Astrocyte of the cerebellum (primary cell): ENCODE results near the gene BIVM.
"Not testable (repeated sequence)": the region's sequence is repeated elsewhere in the genome, so short reads cannot be mapped to it uniquely, and the experiment has no call there.

Experiments
- DNase-seq: peaks from one replicate; pipeline ENCODE4 v3.0.0-alpha.2; 2011; ENCODE audit warnings: low read depth
- H3K4me3 ChIP-seq: 2 replicates; pipeline ENCODE4 v1.5.1; 2011; ENCODE audit warnings: mild to moderate bottlenecking, low read depth, low read length, moderate library complexity
- in situ Hi-C: cut with HindIII; loops from 2 replicates; pipeline ENCODE4 v1.10.0; 2017; ENCODE audit warnings: low sequenced_read_pairs
- TF ChIP-seq, protein P1 (sequence below): IDR thresholded peaks from 2 replicates; pipeline ENCODE4 v1.5.1; 2012; ENCODE audit warnings: low read length, low read depth, moderate library complexity, mild to moderate bottlenecking; ENCODE audit errors: missing control alignments

Gene BIVM

GRCh38 chr13:102774214-102774568, 24.7 kb upstream of the BIVM start:
- H3K4me3 ChIP-seq, result peak overlapping the region; percentile 71
- TF ChIP-seq, protein P1, sequence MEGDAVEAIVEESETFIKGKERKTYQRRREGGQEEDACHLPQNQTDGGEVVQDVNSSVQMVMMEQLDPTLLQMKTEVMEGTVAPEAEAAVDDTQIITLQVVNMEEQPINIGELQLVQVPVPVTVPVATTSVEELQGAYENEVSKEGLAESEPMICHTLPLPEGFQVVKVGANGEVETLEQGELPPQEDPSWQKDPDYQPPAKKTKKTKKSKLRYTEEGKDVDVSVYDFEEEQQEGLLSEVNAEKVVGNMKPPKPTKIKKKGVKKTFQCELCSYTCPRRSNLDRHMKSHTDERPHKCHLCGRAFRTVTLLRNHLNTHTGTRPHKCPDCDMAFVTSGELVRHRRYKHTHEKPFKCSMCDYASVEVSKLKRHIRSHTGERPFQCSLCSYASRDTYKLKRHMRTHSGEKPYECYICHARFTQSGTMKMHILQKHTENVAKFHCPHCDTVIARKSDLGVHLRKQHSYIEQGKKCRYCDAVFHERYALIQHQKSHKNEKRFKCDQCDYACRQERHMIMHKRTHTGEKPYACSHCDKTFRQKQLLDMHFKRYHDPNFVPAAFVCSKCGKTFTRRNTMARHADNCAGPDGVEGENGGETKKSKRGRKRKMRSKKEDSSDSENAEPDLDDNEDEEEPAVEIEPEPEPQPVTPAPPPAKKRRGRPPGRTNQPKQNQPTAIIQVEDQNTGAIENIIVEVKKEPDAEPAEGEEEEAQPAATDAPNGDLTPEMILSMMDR, result no peak
- no peak for DNase-seq
- in situ Hi-C loops, result no loop called here

- DNase-seq, result no peak
- TF ChIP-seq, protein P1, result no peak
- no peak overlapping the region for H3K4me3 ChIP-seq
- in situ Hi-C loops, result no loop called here
Observed at GRCh38 chr13:102774591-102775520, 24.1 kb upstream of the BIVM start.

DNA sequence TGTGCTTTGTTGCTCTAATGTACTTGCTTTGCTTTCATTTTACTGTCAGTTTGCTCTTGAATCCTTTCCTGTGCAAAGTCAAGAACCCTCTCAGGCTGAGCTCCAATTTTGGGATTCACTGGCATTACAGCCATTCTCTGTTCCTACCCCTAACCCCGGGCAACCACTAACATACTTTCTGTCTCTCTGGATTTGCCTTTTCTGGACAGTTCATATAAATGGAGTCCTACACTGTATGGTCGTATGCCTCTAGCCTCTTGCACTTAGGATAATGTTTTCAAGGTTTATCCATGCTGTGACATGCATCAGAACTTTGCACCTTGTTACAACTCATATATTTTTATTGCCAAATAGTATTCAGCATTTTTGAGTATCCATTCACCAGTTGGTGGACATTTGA, 22.6 kb upstream of the BIVM start:
- no peak for DNase-seq
- TF ChIP-seq, protein P1, result no peak
- in situ Hi-C loops, result no loop called here
- H3K4me3 ChIP-seq, result no peak overlapping the region

GRCh38 chr13:102777736-102778135, 21.2 kb upstream of the BIVM start:
- in situ Hi-C loops, result no loop called here
- TF ChIP-seq, protein P1, result no peak

DNA sequence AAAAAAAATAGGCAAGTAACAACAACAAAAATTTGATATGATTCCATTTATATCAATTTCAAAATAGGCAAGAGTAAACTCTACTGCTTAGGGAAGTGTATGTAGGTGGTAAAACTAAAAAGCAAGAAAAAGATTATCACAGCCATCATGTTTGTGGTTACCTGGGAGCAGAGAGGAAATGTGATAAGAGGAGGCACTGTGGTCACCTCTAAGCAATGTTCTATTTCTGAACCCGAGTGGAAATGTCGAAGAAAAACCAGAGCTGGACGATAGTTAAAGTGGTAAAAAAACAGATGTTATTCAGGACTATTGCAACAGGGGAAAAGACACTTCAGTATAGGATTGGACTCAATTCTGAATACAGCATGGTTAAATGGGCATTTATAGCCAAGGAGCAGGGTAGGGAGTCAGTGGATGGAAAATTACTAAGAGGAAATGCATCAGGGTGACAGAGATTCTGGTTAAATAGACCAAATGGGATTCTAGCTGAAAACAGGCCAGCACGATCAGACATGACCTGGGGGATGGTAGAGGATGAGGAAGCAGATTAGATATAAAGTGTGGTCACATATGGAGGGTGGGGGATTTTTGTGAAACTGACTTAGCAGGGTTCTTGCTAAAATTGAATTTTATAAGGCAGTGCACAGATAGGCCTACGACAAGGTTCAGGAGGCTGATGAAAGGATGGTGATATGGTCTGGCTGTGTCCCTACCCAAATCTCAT, 19.3 kb upstream of the BIVM start:
- in situ Hi-C loops, result no loop called here
- TF ChIP-seq, protein P1, result no peak
- no peak overlapping the region for H3K4me3 ChIP-seq
- DNase-seq, result no peak

More at GRCh38 chr13:102777736-102778135, 21.2 kb upstream of the BIVM start:
- DNase-seq, result no peak
- no peak overlapping the region for H3K4me3 ChIP-seq

GRCh38 chr13:102780656-102781055, 18.3 kb upstream of the BIVM start:
- DNase-seq, in situ Hi-C loops, H3K4me3 ChIP-seq: not testable (repeated sequence)

GRCh38 chr13:102781591-102781990, 17.3 kb upstream of the BIVM start:
- no peak for DNase-seq
- TF ChIP-seq, protein P1, result no peak
- in situ Hi-C loops, result no loop called here
- H3K4me3 ChIP-seq, result no peak overlapping the region
